K562 (cell line): Measurements from ENCODE around the gene BEST1. TPM values are rescaled to one million over a fixed set of nuclear protein-coding genes. Genes with fewer than 3 reads are reported as not detected.

ENCODE experiments used
- BRCA1 ChIP-seq, 2 experiments: fragments of 450-650 bp in 1 of 2; sonication (generic) in 1 of 2; formaldehyde crosslinking in 1 of 2; IDR thresholded peaks; 2 replicates each; pipeline versions ENCODE4 v1.5.0 to v1.6.1; 2017 to 2020; ENCODE audit warnings: mild to moderate bottlenecking in 1 of 2, missing genetic modification reagents in 1 of 2
- BRD9 ChIP-seq: fragments of 450-650 bp; IDR thresholded peaks from 2 replicates; pipeline ENCODE4 v1.6.1; 2018; ENCODE audit warnings: low read depth; ENCODE audit not compliant: partially characterized antibody
- CREB1 ChIP-seq, 2 experiments: sonication (generic) in 1 of 2; formaldehyde crosslinking in 1 of 2; IDR thresholded peaks; 2 replicates each; pipeline versions ENCODE4 v1.6.1 to v1.8.0; 2012 to 2022; ENCODE audit warnings: inconsistent platforms in 1 of 2, mild to moderate bottlenecking in 1 of 2, missing genetic modification reagents in 1 of 2, moderate library complexity in 1 of 2
- FOS ChIP-seq: IDR thresholded peaks from 3 replicates; pipeline ENCODE4 v1.6.1; 2011; ENCODE audit not compliant: insufficient read length; ENCODE audit errors: extremely low read depth
- JUNB ChIP-seq: fragments of 450-650 bp; formaldehyde crosslinking; conservative IDR thresholded peaks from 2 replicates; pipeline ENCODE4 v1.4.0; 2020; ENCODE audit warnings: mild to moderate bottlenecking
- L3MBTL2 ChIP-seq: fragments of 450-650 bp; IDR thresholded peaks from 2 replicates; pipeline ENCODE4 v1.6.1; 2016; ENCODE audit warnings: mild to moderate bottlenecking, moderate library complexity
- MAFK ChIP-seq: IDR thresholded peaks from 2 replicates; pipeline ENCODE4 v1.6.1; 2011; ENCODE audit warnings: low read length, improper control_type of control experiment
- MIER1 ChIP-seq: fragments of 450-650 bp; IDR thresholded peaks from 2 replicates; pipeline ENCODE4 v1.6.1; 2016; ENCODE audit warnings: antibody characterized with exemption, mild to moderate bottlenecking, low read depth
- MTA1 ChIP-seq: fragments of 450-650 bp; IDR thresholded peaks from 2 replicates; pipeline ENCODE4 v1.6.1; 2017; ENCODE audit warnings: borderline replicate concordance
- NELFE ChIP-seq: IDR thresholded peaks from 2 replicates; pipeline ENCODE4 v1.6.1; 2011; ENCODE audit warnings: mild to moderate bottlenecking; ENCODE audit not compliant: insufficient read depth, insufficient read length
- NFYB ChIP-seq: IDR thresholded peaks from 2 replicates; pipeline ENCODE4 v1.6.1; 2011; ENCODE audit warnings: mild to moderate bottlenecking, moderate library complexity; ENCODE audit not compliant: insufficient read length; ENCODE audit errors: extremely low read depth
- NR2C2 ChIP-seq, 2 experiments: fragments of 200-800 bp in 1 of 2; sonication (Bioruptor generic) in 1 of 2; sonication (generic) in 1 of 2; formaldehyde crosslinking in 1 of 2; IDR thresholded peaks; 2 replicates each; pipeline versions ENCODE4 v1.6.1 to v1.8.0; 2016 to 2022; ENCODE audit warnings: mild to moderate bottlenecking in 1 of 2, missing compliant biosample characterization in 1 of 2, missing genetic modification characterization in 1 of 2, missing genetic modification reagents in 1 of 2
- ZBTB7A ChIP-seq: IDR thresholded peaks from 2 replicates; pipeline ENCODE4 v1.6.1; 2011; ENCODE audit warnings: low read depth, mild to moderate bottlenecking, low read length, moderate library complexity, borderline replicate concordance; ENCODE audit not compliant: control insufficient read depth
- ZFP30 ChIP-seq: fragments of 250-450 bp; sonication (Bioruptor Pico); IDR thresholded peaks from 2 replicates; pipeline ENCODE4 v1.8.0; 2022; ENCODE audit warnings: moderate library complexity, mild to moderate bottlenecking, inconsistent platforms, borderline replicate concordance
- ZNF23 ChIP-seq: fragments of 250-450 bp; sonication (Bioruptor Pico); IDR thresholded peaks from 2 replicates; pipeline ENCODE4 v1.4.0; 2020; ENCODE audit warnings: mild to moderate bottlenecking
- ZNF354B ChIP-seq: fragments of 250-450 bp; sonication (Bioruptor Pico); IDR thresholded peaks from 2 replicates; pipeline ENCODE4 v1.4.0; 2020
- polyA plus RNA-seq, 8 experiments: library from polyadenylated mRNA; depleted of rRNA in 4 of 8; stranded (reverse) in 5 of 8; unstranded in 3 of 8; fragments of >200 nt; fragmentation: Nextera tagmentation in 2 of 8; fragmentation: Illumina TruSeq in 1 of 8; extraction: Ambion mirVana in 2 of 8; extraction: Trizol in 1 of 8; gene quantifications; 2 replicates each; pipeline versions ENCODE4 v1.2.1 to v1.2.3, GENCODE V29; 2011 to 2014; ENCODE audit warnings: inconsistent platforms in 1 of 8, missing spikeins in 1 of 8
- total RNA-seq, 7 experiments: library from RNA; depleted of rRNA in 6 of 7; stranded (reverse); fragments of >200 nt in 6 of 7; fragmentation: Illumina TruSeq in 2 of 7; extraction: Trizol in 2 of 7; gene quantifications; 2 replicates each; pipeline versions ENCODE4 v1.2.1 to v1.2.3, GENCODE V29; 2011 to 2021; ENCODE audit warnings: low replicate concordance in 1 of 7
- TF ChIP-seq, protein P1 (sequence below), 2 experiments: fragments of 450-650 bp; IDR thresholded peaks; 2 replicates each; pipeline ENCODE4 v1.6.1; 2016; ENCODE audit warnings: mild to moderate bottlenecking in 2 of 2, borderline replicate concordance in 1 of 2, low read depth in 1 of 2, moderate library complexity in 1 of 2
- TF ChIP-seq, protein P2 (sequence below): fragments of 450-650 bp; IDR thresholded peaks from 2 replicates; pipeline ENCODE4 v1.6.1; 2016; ENCODE audit warnings: low read depth, mild to moderate bottlenecking, moderate library complexity

BEST1 gene
- total and polyA plus RNA-seq, 9 of the 15 experiments (the other 6 are each of a cell fraction or from before 2014, with no cell fraction given): 0.07 to 1.3 (median 0.40) TPM

- TF ChIP-seq, protein P1, sequence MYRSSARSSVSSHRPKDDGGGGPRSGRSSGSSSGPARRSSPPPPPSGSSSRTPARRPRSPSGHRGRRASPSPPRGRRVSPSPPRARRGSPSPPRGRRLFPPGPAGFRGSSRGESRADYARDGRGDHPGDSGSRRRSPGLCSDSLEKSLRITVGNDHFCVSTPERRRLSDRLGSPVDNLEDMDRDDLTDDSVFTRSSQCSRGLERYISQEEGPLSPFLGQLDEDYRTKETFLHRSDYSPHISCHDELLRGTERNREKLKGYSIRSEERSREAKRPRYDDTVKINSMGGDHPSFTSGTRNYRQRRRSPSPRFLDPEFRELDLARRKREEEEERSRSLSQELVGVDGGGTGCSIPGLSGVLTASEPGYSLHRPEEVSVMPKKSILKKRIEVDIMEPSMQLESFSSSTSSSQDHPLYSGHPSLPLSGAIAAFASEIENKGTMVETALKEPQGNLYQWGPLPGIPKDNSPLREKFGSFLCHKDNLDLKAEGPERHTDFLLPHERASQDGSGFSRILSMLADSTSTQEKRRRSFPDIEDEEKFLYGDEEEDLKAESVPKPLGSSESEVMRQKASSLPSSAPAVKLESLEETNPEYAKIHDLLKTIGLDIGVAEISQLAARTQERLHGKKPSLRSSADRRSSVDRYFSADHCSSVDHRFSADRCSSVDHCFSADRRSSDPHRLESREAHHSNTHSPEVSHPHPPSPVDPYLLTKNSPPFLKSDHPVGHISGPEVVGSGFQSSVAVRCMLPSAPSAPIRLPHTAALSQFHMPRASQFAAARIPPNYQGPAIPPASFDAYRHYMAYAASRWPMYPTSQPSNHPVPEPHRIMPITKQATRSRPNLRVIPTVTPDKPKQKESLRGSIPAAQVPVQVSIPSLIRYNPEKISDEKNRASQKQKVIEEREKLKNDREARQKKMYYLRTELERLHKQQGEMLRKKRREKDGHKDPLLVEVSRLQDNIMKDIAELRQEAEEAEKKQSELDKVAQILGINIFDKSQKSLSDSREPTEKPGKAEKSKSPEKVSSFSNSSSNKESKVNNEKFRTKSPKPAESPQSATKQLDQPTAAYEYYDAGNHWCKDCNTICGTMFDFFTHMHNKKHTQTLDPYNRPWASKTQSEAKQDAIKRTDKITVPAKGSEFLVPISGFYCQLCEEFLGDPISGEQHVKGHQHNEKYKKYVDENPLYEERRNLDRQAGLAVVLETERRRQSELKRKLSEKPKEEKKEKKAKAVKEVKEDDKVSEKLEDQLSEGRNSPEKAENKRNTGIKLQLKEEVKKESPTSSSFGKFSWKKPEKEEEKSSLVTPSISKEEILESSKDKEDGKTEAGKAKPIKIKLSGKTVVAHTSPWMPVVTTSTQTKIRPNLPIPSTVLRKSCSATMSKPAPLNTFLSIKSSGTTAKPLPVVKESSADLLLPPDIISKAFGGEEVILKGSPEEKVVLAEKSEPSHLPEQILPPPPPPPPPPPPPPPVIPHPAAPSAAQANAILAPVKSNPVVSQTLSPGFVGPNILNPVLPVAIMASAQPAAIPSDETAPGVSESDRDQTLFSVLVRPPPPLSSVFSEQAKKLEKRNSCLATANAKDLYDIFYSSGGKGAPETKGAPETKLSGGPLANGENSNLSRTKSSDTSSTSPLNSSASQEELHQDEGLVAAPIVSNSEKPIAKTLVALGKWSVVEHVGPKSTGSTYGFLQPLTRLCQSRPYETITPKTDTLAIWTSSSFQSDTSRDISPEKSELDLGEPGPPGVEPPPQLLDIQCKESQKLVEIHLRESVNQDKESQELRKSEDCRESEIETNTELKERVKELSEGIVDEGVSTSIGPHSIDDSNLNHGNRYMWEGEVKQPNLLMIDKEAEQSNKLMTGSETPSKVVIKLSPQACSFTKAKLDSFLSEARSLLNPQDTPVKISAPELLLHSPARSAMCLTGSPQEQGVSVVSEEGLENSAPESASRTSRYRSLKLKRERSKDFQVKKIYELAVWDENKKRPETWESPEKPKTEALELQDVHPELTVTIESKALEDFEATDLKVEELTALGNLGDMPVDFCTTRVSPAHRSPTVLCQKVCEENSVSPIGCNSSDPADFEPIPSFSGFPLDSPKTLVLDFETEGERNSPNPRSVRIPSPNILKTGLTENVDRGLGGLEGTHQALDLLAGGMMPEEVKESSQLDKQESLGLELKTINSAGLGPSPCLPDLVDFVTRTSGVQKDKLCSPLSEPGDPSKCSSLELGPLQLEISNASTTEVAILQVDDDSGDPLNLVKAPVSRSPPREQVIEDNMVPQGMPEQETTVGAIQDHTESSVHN (IDR thresholded peaks at IDR 0.05; ENCODE audit: borderline replicate concordance in 1 of 2, low read depth in 1 of 2): peak in 1 of 2 experiments; percentile 56; a peak in 1 of 4 replicates
- TF ChIP-seq NFYB: peak; percentile 88
- TF ChIP-seq MAFK: no peak; the same call in 1 of the 2 replicates
- TF ChIP-seq ZNF354B (CRISPR knock-in tag): no peak
- no peak for TF ChIP-seq JUNB (CRISPR knock-in tag)
- TF ChIP-seq MIER1: no peak
- peak; percentile 45; the same call in 1 of the 2 replicates for TF ChIP-seq L3MBTL2
- peak; percentile 83 for TF ChIP-seq FOS
- peak; percentile 96 for TF ChIP-seq BRD9
- no peak for TF ChIP-seq BRCA1 (IDR thresholded peaks at IDR 0.05)
- TF ChIP-seq BRCA1 (CRISPR knock-in tag; IDR thresholded peaks at IDR 0.05): no peak
- TF ChIP-seq NELFE: no peak
- TF ChIP-seq NR2C2 (CRISPR knock-in tag; IDR thresholded peaks at IDR 0.05): no peak
- peak; percentile 84 for TF ChIP-seq NR2C2 (tag; IDR thresholded peaks at IDR 0.05)
- TF ChIP-seq CREB1 (IDR thresholded peaks at IDR 0.05): peak; percentile 42; the same call in 1 of the 2 replicates
- TF ChIP-seq CREB1 (CRISPR knock-in tag; IDR thresholded peaks at IDR 0.05): no peak; the same call in 1 of the 2 replicates
- TF ChIP-seq ZNF23: no peak
- TF ChIP-seq, protein P2, sequence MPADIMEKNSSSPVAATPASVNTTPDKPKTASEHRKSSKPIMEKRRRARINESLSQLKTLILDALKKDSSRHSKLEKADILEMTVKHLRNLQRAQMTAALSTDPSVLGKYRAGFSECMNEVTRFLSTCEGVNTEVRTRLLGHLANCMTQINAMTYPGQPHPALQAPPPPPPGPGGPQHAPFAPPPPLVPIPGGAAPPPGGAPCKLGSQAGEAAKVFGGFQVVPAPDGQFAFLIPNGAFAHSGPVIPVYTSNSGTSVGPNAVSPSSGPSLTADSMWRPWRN: peak; percentile 27; the same call in 1 of the 2 replicates
- no peak; the same call in 1 of the 2 replicates for TF ChIP-seq ZBTB7A
- TF ChIP-seq MTA1: peak; percentile 67; the same call in 1 of the 2 replicates
- TF ChIP-seq ZFP30: no peak
Observed at GRCh38 chr11:61949169-61950034, 749 bp upstream of the BEST1 start (continued).
